Kidney (tissue), 14 donors: ENCODE results near the gene FOXRED2. TPM values are rescaled to one million over a fixed set of nuclear protein-coding genes. Genes with fewer than 3 reads are reported as not detected.

Experiments used
- DNase-seq, 5 donors: peaks; one replicate each; pipeline ENCODE4 v3.0.0-alpha.2; 2013 to 2020
- FAIRE-seq: peaks from 2 replicates; lab custom pipeline; 2012; peaks lifted over from hg19 to GRCh38; lab: Jason Lieb, UNC
- H3K27ac ChIP-seq, 2 donors: one replicate each; pipeline ENCODE4 v1.7.0; 2013; ENCODE audit warnings: low read depth in 2 of 2, low read length in 2 of 2, inconsistent platforms in 1 of 2
- H3K27me3 ChIP-seq: one replicate; pipeline ENCODE4 v1.7.1; 2013; ENCODE audit warnings: low read length, inconsistent platforms; ENCODE audit not compliant: control insufficient read depth, insufficient read depth
- H3K36me3 ChIP-seq, 3 donors: one replicate each; pipeline versions ENCODE4 v1.7.0 to v1.7.1; 2013; ENCODE audit warnings: low read length in 3 of 3, control low read depth in 1 of 3, inconsistent platforms in 1 of 3; ENCODE audit not compliant: insufficient read depth in 3 of 3, control insufficient read depth in 2 of 3
- H3K4me1 ChIP-seq, 3 donors: one replicate each; pipeline versions ENCODE4 v1.7.0 to v1.7.1; 2013; ENCODE audit warnings: low read length in 3 of 3, inconsistent platforms in 1 of 3, low read depth in 1 of 3; ENCODE audit not compliant: control insufficient read depth in 2 of 3, insufficient read depth in 2 of 3
- H3K4me3 ChIP-seq, 3 donors: one replicate each; pipeline versions ENCODE4 v1.7.0 to v1.8.1; 2013; ENCODE audit warnings: low read length in 3 of 3, control low read depth in 1 of 3, inconsistent platforms in 1 of 3
- H3K9ac ChIP-seq, 3 donors: one replicate each; pipeline versions ENCODE4 v1.7.0 to v1.7.1; 2013; ENCODE audit warnings: low read length in 3 of 3, control low read depth in 1 of 3, inconsistent platforms in 1 of 3
- H3K9me3 ChIP-seq, 3 donors: one replicate each; pipeline versions ENCODE4 v1.7.0 to v1.7.1; 2013; ENCODE audit warnings: low read length in 3 of 3, control low read depth in 1 of 3, inconsistent platforms in 1 of 3; ENCODE audit not compliant: control insufficient read depth in 2 of 3, insufficient read depth in 1 of 3
- CTCF ChIP-seq: IDR thresholded peaks from 3 replicates; pipeline ENCODE4 v1.5.1; 2012; ENCODE audit warnings: mild to moderate bottlenecking, moderate library complexity, borderline replicate concordance; ENCODE audit not compliant: insufficient read depth; ENCODE audit errors: extremely low read depth
- intact Hi-C: fragments of 100-400 bp; cut with DNase I; formaldehyde crosslinking; loops from one replicate; pipeline ENCODE4 v1.11.1; 2022
- polyA plus RNA-seq: library from polyadenylated mRNA; stranded (reverse); fragments of 350-450 nt; fragmentation: Illumina TruSeq; extraction: RNeasy Lipid Tissue Mini Kit (QIAGEN cat#74804); gene quantifications from one replicate; pipeline ENCODE4 v1.2.3, GENCODE V29; 2014; ENCODE audit warnings: low read depth, low replicate concordance; ENCODE audit not compliant: insufficient read depth
- total RNA-seq: library from RNA; stranded (reverse); fragmentation: NEBNext Ultra II Directional; extraction: Animal tissue kit (Norgen Biotek cat#: 25700); gene quantifications from one replicate; pipeline ENCODE4 v1.2.1, GENCODE V29; 2021
- donor health status: control.
- donor health status: control.
- donor health status: control.
- donor health status: control.
- donor health status: control.
- donor health status: DM: yes; HTN: yes; CAD: no.
- donor health status: Normal renal cell carcinoma (clear cell type).

FOXRED2 gene
- total and polyA plus RNA-seq, 2 donors from 2014 or later, result 6.5 to 8.5 TPM

- Histone ChIP-seq H3K9ac (no peak overlapping the region), H3K9me3 (no peaks in the 10 kb centered on the region), H3K27ac (no peak overlapping the region), H3K27me3 (no peaks in the 10 kb centered on the region), H3K36me3 (peaks cover 13 to 46% (median 35%) of the 10 kb centered on the region in 3 donors), H3K4me3 (no peak overlapping the region), H3K4me1 (peaks cover 0 to 9% (median 0%) of the 10 kb centered on the region in 3 donors)
- intact Hi-C loops, result no loop called here
- DNase-seq (peak in 4 of 5 donors; percentile 45 to 80 (median 70)), FAIRE-seq (no peak)
- TF ChIP-seq CTCF, result peak; percentile 43
Measured at GRCh38 chr22:36510966-36511881, 4.4 kb upstream of the FOXRED2 start.

GRCh38 chr22:36510384-36510783 lies 3.5 kb upstream of the FOXRED2 start:
- intact Hi-C loops, result no loop called here
- no peak overlapping the region for H3K27ac ChIP-seq
- no peak for FAIRE-seq
- H3K36me3 ChIP-seq, result peaks cover 11 to 38% (median 32%) of the 10 kb centered on the region in 3 donors
- H3K9ac ChIP-seq, result no peak overlapping the region
- no peaks in the 10 kb centered on the region for H3K27me3 ChIP-seq
- DNase-seq, result peak in 1 of 5 donors; percentile 49
- no peak for TF ChIP-seq CTCF
- peaks cover 0 to 9% (median 0%) of the 10 kb centered on the region in 3 donors for H3K4me1 ChIP-seq
- no peaks in the 10 kb centered on the region for H3K9me3 ChIP-seq
- no peak overlapping the region for H3K4me3 ChIP-seq

GRCh38 chr22:36507518-36508010 lies 724 bp upstream of the FOXRED2 start:
- Histone ChIP-seq H3K36me3 (peaks cover 4 to 17% (median 14%) of the 10 kb centered on the region in 3 donors), H3K4me3 (peak overlapping the region; percentile 49 to 62 (median 60)), H3K27ac (peak overlapping the region; percentile 6 to 56), H3K9ac (peak overlapping the region in 2 of 3 donors; percentile 19 to 69), H3K9me3 (no peaks in the 10 kb centered on the region), H3K4me1 (peaks cover 0 to 12% (median 0%) of the 10 kb centered on the region in 3 donors), H3K27me3 (no peaks in the 10 kb centered on the region)
- FAIRE-seq (no peak), DNase-seq (peak in 1 of 5 donors; percentile 41)
- TF ChIP-seq CTCF, result no peak
- intact Hi-C loops, result no loop called here
